NCI-H526 treated with DMSO at 0.1 percent for 48 hours (cell line): Measurements from ENCODE around the gene RBBP7.

Experiments
- DNase-seq: peaks from one replicate; lab custom pipeline; 2025; lab: John Stamatoyannopoulos, UW

Gene RBBP7

GRCh38 chrX:16870095-16870861 is at the start of gene RBBP7:
Gene RBBP7, minus strand, starts transcription at chrX:16870362. Its CDS starts 309 bp downstream, at chrX:16870053.
- DNase-seq: peak; percentile 91

- DNase-seq: no peak
Measured at GRCh38 chrX:16918979-16919378, 48.8 kb upstream of the RBBP7 start.

GRCh38 chrX:16917120-16917519 is 47.0 kb upstream of the RBBP7 start:
- DNase-seq: no peak

GRCh38 chrX:16916561-16916960 is 46.4 kb upstream of the RBBP7 start:
- no peak for DNase-seq

GRCh38 chrX:16914058-16914457 is 43.9 kb upstream of the RBBP7 start:
- no peak for DNase-seq

- no peak for DNase-seq
Measured at GRCh38 chrX:16910376-16910775, 40.2 kb upstream of the RBBP7 start.

GRCh38 chrX:16903274-16904022 is 33.3 kb upstream of the RBBP7 start:
- DNase-seq: no peak

GRCh38 chrX:16897445-16897844 is 27.3 kb upstream of the RBBP7 start:
- DNase-seq: no peak

- peak; percentile 81 for DNase-seq
Measured at GRCh38 chrX:16892504-16893362, 22.6 kb upstream of the RBBP7 start.

GRCh38 chrX:16885628-16886027 is 15.5 kb upstream of the RBBP7 start:
- no peak for DNase-seq

- DNase-seq: no peak
Measured at GRCh38 chrX:16883487-16883804, 13.3 kb upstream of the RBBP7 start.

GRCh38 chrX:16882702-16883486 is 12.7 kb upstream of the RBBP7 start:
- DNase-seq: peak; percentile 91

GRCh38 chrX:16882169-16882568 is 12.0 kb upstream of the RBBP7 start:
- DNase-seq: peak; percentile 30

GRCh38 chrX:16876696-16877095 is 6.5 kb upstream of the RBBP7 start:
- DNase-seq: no peak

- DNase-seq: no peak
Measured at GRCh38 chrX:16874458-16875095, 4.4 kb upstream of the RBBP7 start.

GRCh38 chrX:16873106-16873505 is 2.9 kb upstream of the RBBP7 start:
- DNase-seq: peak; percentile 31

GRCh38 chrX:16870862-16871815 is 977 bp upstream of the RBBP7 start:
- DNase-seq: peak; percentile 81

GRCh38 chrX:16869393-16870094 is 618 bp downstream of the RBBP7 start:
- DNase-seq: peak; percentile 30

- no peak for DNase-seq
Measured at GRCh38 chrX:16868920-16869319, 1.2 kb downstream of the RBBP7 start.
